DMS153 treated with DMSO at 0.1 percent for 48 hours (cell line): Measurements from ENCODE around the gene SYNE1.

ENCODE experiments used
- DNase-seq: peaks from one replicate; lab custom pipeline; 2025; ENCODE audit not compliant: unreplicated experiment; lab: John Stamatoyannopoulos, UW

SYNE1 gene

DNA sequence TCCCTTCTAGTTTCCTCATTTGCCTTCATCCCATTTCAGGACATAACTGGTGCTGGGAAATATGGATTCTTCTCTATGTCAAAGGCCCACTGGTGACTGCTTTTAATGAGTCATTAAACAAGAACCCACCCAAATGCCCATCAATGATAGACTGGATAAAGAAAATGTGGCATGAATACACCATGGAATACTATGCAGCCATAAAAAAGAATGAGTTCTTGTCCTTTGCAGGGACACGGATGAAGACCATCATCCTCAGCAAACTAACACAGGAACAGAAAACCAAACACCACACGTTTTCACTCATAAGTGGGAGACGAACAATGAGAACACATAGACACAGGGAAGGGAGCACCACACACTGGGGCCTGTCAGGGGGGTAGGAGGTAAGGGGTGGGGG, 518.9 kb downstream of the SYNE1 start:
- DNase-seq = no peak

DNA sequence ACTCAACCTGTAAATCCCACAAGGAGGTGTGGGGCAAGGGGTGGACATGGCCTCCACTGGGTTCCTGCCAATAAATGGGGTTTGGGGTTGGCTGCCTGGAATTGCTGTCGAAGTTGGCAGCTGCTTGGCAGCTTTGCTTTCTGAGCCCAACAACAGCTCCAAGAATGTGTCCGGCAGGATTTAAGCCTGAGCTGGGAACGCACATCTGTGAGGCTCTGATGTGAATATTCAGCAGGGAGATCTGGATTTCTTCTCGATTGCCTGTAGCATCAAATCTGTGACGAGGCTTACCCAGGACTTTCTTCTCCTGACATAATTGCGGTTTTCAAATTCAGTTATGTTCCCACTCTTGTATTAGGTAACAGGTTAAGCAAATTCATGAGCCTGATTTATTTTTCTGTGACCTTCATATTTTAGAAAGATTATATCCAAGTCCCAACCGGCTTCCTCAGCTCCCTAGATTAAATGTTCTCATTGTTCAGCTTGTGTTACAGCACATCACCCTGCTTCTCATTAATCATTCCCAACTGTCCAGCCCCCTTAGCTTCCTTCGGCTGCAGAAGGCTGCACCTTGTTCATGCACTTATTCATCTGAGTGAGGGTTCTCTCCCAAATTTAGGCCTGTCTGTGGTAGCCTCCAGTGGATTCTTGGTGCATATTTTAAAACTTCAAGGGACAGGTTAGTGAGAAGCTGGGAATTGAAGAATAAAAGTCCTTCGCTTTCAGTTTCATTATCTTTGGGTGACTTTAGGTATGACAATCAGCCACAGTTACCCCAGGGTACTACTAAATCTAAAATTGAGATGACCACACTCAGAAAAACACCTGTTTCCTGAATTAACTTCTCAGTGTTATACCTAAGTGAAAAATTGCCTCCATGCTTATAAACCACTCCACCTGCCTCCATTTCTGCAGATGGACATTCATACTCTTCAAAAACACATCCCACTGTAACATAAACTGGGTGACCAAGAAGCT, 519.7 kb downstream of the SYNE1 start:
- DNase-seq = no peak

DNA sequence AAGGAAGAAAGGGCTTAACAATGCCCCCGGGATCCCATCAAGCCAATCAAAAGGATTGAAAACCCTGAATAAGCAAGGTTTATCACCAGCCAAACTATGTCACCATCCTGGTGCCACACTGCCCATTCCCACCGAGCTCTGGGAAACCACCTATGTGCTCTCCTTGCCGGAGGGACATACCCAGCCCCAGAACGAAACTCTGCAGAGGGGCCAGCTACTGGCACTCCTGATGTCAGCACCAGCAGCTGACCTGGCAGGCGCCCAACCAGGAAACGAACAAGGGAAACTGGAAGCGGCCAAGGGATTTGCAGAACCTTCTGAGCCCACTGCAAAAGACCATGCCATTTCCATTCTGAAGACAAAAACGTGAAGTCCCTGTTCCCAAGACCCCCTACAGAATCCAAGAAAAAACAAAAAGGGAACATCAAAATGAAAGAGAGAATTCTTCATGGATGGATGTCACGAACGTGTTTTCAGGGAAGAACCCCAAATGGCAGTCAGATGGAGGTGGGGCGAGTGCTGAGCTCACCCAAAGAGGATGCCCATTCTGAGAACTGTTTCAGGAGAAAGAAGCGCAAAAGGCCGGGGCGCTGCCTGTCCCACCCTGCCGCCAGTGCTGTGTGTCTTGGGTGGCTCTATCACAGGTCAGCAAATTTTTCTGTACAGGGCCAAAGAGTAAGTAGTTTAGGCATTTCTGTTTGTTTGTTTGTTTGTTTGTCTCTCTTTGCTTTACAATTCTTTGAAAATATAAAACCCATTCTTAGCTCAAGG, 524.5 kb downstream of the SYNE1 start:
- peak; percentile 82 for DNase-seq

DNA sequence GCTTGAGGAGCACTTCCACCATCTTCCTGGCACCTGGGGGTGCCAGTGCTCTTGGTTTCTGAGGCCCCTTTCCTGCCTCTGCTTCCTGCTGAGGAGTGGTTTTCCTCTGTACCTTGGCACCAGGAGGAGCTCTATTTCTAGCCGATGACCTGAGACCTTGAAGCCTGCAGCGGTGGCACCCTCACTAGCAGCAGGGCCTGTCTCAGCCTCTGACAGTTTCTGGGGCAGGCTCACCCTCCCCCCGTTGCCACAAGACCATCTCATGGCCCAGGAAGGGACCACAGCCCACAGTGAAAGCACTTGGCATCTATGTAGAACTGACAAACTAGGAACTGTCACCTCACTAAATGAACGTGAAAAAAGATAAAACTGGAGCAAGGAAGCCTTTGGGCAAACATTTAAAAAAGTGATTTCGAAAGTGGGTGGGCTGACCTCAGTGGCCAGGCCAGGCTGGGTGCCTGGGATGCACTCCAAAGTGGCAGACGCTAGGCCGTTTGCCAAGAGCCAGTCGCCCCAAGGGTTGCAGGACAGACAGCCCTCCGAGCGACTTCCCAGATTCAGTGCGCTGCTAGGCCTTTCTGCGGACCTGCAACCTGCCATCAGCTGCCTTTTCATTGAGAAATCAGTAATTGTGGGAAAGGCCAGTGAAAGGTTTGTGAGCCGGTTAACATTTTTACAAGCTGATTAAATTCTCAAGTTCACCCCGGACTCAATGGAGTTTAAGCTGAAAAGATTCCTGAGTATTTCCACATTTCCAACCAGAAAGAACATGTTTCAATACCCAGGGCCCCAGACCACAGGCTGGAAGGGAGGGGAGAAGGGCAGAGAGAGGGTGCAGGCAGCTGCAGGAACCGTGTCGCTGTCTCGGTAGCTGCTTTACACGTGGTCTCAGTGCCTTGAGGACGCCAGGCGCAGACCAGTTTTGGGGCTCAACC, 526.0 kb downstream of the SYNE1 start:
- DNase-seq = no peak

DNA sequence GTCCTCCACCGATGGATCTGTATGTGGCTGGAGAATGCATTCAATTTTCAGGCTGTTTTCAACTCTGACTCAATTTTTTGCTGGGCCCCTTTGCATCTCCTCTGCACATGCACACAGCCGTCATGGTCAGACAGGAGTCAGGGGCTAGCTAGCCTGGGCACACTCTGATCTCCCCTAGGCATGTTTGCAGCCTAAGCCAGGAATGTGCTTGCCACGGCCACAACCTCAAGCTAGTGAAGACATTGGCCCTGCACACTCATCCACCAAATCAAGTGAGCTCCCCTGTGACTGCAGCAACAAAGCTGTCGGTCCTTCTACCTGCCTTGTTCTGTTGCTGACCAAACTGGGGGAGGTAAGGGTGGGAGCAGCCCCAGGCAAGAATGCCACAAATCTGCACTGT, 529.2 kb downstream of the SYNE1 start:
- no peak for DNase-seq

DNA sequence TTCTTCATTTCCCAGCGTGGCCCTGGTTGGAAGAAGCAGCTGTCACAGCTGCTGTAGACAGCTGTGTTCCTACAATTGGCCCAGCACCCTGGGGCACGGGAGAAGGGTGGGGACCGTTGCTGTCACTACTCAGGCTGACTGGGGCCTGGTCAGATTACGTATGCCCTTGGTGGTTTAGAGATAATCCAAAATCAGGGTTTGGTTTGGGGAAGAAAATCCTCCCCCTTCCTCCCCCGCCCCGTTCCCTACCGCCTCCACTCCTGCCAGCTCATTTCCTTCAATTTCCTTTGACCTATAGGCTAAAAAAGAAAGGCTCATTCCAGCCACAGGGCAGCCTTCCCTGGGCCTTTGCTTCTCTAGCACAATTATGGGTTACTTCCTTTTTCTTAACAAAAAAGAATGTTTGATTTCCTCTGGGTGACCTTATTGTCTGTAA, 537.0 kb downstream of the SYNE1 start:
- DNase-seq = no peak

DNA sequence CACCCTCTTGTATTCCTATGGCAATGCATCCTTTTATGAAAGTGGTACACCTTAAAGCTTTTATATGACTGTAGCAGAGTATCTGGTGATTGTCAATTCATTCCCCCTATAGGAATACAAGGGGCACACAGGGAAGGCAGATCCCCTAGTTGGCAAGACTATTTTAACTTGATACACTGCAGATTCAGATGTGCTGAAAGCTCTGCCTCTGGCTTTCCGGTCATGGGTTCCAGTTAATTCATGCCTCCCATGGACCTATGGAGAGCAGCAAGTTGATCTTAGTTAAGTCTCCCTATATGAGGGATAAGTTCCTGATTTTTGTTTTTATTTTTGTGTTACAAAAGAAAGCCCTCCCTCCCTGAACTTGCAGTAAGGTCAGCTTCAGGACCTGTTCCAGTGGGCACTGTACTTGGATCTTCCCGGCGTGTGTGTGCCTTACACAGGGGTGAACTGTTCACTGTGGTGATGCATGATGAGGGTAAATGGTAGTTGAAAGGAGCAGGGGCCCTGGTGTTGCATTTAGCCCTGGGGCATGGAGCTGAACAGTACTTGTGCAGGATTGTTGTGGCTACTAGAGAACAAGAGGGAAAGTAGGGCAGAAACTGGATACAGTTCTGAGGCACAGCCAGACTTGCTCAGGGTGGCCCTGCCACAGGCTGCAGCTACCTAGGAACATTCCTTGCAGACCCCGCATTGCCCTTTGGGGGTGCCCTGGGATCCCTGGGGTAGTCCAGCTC, 537.5 kb downstream of the SYNE1 start:
- no peak for DNase-seq

DNA sequence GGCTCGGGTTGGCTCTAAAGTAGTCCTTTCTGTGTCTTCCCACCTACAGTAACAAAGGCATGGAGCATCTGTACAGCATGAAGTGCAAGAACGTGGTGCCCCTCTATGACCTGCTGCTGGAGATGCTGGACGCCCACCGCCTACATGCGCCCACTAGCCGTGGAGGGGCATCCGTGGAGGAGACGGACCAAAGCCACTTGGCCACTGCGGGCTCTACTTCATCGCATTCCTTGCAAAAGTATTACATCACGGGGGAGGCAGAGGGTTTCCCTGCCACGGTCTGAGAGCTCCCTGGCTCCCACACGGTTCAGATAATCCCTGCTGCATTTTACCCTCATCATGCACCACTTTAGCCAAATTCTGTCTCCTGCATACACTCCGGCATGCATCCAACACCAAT, 538.5 kb downstream of the SYNE1 start:
- no peak for DNase-seq

DNA sequence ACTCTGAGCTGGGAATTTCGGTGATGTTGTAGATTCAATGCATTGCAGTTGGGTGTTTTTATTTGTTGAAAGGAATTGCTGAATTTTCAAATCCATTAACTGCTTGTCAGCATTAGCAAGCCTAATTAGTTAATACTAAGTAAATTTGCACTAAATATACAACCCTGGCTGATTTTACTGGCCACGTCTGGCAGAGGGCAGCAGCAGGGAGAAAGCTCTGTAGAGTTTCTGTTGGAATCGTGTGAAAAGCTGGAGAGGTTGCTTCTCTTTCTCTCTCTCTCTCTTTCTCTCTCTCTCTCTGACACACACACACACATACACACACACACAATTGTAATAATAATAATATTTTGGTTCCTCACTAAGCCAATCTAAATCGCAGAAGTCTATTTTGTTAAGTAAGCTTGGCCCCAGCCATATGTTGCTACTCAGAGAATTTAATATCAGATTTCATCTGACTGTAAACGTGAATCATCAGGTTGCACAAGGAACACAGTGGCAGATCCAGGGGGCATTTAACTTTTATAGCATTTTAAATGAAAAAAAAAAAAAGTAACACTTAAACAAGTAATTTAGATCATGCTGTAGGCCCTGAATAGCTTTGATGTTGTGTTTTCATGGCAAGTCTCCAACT, 540.2 kb downstream of the SYNE1 start:
- DNase-seq = no peak

DNA sequence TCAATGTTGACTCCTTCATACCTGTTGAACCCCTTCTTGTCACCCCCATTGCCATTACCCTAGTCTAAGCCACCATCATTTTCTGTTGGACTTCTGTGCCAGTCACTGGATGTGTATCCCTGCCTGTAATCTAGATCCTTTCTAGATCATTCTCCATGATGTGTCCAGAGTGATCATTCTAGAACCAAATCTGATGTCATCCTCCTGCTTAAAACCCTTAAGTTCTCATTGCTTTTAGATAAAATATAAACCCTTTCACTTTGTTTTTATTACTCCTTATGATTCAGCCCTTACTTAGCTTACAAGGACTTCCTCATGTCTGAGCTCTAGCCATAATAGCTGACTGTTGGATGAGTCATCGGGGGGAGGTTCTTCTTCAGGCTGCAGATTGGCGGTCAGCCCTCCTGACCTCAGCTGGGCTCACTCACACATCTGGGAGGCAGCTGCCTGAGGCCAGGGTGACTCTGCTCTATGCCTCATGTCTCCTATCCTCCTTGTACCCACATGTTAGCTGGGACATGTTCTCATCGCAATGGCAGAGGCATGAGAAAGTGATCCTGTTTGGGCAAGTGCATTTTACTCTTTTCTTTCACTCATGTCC, 542.1 kb downstream of the SYNE1 start:
- no peak for DNase-seq

DNA sequence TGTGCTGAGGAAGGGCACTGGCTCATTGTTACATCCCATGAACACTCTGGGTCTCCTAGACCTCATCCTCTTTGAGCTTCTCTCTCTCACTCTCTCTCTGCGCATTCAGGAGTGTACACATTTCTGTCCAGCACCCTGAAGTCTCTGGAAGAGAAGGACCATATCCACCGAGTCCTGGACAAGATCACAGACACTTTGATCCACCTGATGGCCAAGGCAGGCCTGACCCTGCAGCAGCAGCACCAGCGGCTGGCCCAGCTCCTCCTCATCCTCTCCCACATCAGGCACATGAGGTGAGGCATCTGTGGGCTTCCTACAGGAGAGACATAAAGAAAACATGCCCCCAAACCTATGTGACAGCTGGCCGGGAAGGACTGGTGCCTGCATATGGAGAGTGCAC, 542.9 kb downstream of the SYNE1 start:
- no peak for DNase-seq

DNA sequence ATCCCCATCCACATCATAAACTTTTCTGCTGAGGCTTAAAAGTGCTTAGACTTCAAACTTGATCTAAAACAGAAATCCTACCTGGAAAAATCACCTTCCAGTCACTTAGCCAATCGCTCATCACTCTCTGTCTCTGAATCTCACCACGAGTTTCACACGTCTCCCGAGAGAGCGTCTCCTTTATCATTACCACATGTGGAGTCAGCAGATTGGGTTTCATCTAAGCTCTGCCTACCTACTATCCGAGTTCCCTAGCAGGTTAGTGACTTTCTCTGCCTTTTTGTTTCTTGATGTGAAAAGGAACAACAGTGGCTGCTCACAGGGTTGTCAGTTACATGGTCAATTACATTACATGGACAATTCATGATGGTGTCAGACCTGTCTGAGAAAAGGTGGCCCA, 543.5 kb downstream of the SYNE1 start:
- DNase-seq = no peak

DNA sequence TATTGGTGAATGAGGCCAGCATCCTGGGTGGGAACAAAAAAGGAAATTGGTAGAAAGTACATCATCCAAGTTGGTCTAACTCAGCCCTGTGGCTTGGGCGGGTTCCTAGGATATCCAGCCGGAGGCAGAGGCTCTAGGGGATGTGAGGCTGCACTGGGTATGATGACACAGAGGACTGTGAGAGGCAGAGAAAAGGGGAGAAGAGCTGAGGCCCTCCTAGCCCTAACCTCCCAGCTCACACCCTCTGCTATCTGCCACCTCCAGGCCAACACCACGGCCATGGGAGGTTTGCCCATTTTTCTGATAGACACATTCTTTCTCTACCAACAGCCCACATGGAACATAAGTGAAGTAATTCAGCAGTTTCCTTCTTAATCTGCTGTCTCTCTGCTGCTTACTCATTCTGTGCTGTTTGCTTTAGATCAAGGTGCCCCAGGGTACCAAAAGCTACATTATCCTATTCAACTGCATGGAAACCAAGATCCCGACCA, 545.3 kb downstream of the SYNE1 start:
- no peak for DNase-seq

DNA sequence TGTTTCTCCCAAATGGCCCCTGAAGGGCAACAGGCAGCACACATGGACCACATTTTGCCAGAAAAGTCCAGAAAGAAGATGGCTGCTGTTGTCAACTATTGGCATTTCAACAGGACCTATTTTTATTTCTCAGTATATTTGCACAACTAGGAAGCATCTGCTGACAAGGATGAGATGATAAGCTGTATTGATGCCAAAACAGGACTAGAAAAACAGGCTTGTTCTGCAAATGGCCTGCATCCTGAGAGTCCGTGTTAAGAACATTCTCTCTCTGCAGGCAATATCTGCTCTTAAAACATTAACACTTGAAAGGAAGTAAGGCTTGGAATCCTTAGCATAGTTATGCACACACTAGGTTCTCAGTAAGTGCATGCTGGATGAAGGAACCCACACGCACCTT, 546.0 kb downstream of the SYNE1 start:
- DNase-seq = no peak

DNA sequence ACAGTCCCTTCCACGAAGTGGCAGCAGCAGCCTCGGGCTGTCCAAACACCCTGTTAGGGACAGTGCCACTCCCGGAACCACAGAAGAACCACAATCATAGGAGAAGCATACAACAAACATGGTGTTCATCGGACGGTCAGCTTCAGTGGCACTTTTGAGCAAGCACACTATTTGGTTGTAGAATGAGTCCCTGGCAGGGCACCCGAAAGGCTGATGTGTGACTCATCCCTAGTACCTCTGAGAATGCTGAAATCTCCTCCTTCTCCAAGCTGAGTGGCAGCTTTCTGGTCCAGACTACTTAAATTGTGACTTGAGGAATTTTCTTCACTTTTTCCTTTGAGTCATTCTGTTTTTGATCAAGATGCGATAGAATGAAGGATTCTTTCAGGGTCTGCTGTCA, 547.2 kb downstream of the SYNE1 start:
- DNase-seq = no peak

DNA sequence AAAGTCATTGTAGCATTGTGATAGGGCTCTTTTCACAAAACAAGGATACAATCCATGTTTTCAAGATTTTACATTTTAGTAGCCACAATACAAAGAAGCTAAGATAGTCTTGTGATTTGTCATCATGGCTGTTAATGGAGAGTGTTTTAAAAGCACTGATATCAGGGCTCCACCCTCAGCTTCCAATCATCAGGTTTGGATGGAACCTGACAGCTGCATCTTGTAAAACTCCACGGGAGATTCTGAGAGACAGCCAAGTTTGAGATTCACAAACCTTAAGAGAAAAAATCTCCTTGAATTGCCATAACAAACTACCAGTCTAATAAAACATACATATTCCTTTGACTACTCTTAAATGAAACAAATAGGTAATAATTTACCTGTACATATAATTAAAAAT, 549.5 kb downstream of the SYNE1 start:
- no peak for DNase-seq

DNA sequence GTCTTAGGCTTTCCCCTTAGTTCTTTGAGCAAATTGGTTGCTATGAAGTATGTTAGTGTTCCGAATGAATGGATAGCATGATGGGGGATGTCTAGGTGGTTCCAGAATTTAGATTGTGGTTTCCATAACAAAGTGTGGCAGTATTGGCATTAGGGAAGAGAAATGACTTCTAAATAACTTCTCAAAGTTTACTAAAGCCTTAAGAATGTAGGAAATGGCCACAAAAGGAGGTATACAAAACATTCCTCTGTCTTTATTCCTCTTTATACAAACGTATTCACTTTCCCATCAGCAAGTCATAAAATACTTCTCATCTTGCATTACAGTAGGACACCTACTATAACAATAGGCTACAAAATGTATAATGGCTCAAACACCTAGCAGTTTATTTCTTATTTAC, 550.1 kb downstream of the SYNE1 start:
- no peak for DNase-seq

DNA sequence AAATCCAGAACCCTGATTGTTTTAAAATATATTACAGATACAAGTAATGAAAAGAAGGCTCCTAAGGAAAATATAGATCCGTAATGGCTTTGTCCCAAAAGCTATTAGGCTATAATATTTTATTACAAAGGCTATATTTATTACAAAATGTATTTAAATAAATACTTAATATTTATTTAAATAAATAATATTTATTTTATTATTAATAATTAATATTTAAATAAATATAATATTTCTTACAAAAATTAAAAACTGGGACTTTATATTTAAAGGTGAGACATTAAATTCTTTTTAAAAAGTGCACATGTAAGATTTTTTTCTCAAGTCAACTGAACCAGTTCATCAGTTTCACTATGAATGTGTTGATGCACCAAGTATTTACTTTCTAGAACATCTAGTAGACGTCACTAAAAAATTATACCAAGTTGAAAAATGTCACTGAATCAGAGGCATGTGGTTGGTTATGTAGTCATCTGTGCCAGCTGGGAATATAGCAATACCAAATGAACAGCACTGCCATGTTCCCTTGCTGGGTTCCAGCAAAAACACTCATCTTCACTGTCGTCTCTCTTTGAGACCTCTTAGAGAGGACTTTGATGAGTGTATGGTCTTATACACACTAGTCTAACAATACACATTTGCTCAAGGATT, 550.8 kb downstream of the SYNE1 start:
- no peak for DNase-seq

DNA sequence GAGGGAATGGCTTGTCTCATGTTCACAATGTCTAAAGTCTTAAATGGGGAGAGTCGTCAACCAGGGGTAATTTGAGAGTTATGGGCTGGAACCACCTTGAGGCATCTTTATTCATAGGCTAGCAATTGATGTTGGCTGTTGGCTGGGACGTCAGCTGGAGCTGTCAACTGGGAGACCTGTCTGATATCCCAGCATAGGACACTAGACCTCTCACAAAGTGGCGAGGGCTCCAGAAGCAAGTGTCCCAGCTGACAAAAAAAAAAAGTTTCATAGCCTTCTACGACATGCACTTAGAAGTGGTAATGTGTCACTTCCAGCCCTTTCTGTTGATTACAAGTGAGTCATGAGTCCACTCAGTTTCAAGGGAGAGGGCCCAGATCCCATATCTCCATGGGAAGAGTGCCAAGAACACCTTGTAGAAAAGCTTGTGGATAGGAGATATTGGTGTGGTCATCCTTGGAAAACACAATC, 551.7 kb downstream of the SYNE1 start:
- no peak for DNase-seq
